ENCODE data around the gene SHC2.
"Not testable (repeated sequence)": the region's sequence is repeated elsewhere in the genome, so short reads cannot be mapped to it uniquely, and the experiment has no call there.

SHC2 gene

GRCh38 chr19:425056-425455 is 35.8 kb downstream of the SHC2 start:
- in situ Hi-C loops (cut with MboI; ENCODE audit: low sequenced_read_pairs), result no loop called here

GRCh38 chr19:424546-424945 is 36.3 kb downstream of the SHC2 start:
- in situ Hi-C loops (cut with MboI; ENCODE audit: low sequenced_read_pairs), result no loop called here

- in situ Hi-C loops (cut with MboI; ENCODE audit: low sequenced_read_pairs), result no loop called here
These were observed 37.0 kb downstream of the SHC2 start for GRCh38 chr19:423691-424466.

- in situ Hi-C loops (cut with MboI; ENCODE audit: low sequenced_read_pairs), result not testable (repeated sequence)
These were observed 38.0 kb downstream of the SHC2 start for GRCh38 chr19:422917-423226.

- in situ Hi-C loops (cut with MboI; ENCODE audit: low sequenced_read_pairs), result no loop called here
These were observed 38.5 kb downstream of the SHC2 start for GRCh38 chr19:422213-422916.

GRCh38 chr19:419721-420515 is 40.9 kb downstream of the SHC2 start:
- in situ Hi-C loops (cut with MboI; ENCODE audit: low sequenced_read_pairs), result no loop called here

- in situ Hi-C loops (cut with MboI; ENCODE audit: low sequenced_read_pairs), result no loop called here
These were observed 41.8 kb downstream of the SHC2 start for GRCh38 chr19:418761-419671.

GRCh38 chr19:416416-416815 is 44.4 kb downstream of the SHC2 start:
- in situ Hi-C loops (cut with MboI; ENCODE audit: low sequenced_read_pairs), result no loop called here

- in situ Hi-C loops (cut with MboI; ENCODE audit: low sequenced_read_pairs), result no loop called here
These were observed 45.5 kb downstream of the SHC2 start for GRCh38 chr19:415292-415691.

GRCh38 chr19:413756-414420 is 46.9 kb downstream of the SHC2 start:
- in situ Hi-C loops (cut with MboI; ENCODE audit: low sequenced_read_pairs), result no loop called here

- in situ Hi-C loops (cut with MboI; ENCODE audit: low sequenced_read_pairs), result no loop called here
These were observed 48.2 kb downstream of the SHC2 start for GRCh38 chr19:412356-413355.

GRCh38 chr19:411723-412355 is 49.0 kb downstream of the SHC2 start:
- in situ Hi-C loops (cut with MboI; ENCODE audit: low sequenced_read_pairs), result no loop called here

GRCh38 chr19:411121-411722 is 49.6 kb downstream of the SHC2 start:
- in situ Hi-C loops (cut with MboI; ENCODE audit: low sequenced_read_pairs), result not testable (repeated sequence)

GRCh38 chr19:410243-410781 is 50.5 kb downstream of the SHC2 start:
- in situ Hi-C loops (cut with MboI; ENCODE audit: low sequenced_read_pairs), result no loop called here

- in situ Hi-C loops (cut with MboI; ENCODE audit: low sequenced_read_pairs), result no loop called here
These were observed 51.2 kb downstream of the SHC2 start for GRCh38 chr19:409516-410242.

GRCh38 chr19:408902-409515 is 51.8 kb downstream of the SHC2 start, which contains the start of gene C2CD4C:
Gene C2CD4C, minus strand, starts transcription at chr19:409147. Its CDS starts 786 bp downstream, at chr19:408361.
- in situ Hi-C loops (cut with MboI; ENCODE audit: low sequenced_read_pairs), result no loop called here

Measured in hTERT RPE-1 (cell line).